C4-2B (cell line): ENCODE data around the gene RBM47.

Source experiments
- CTCF ChIP-seq: fragments of 450-650 bp; conservative IDR thresholded peaks from 2 replicates; pipeline ENCODE4 v1.5.1; 2017; ENCODE audit warnings: mild to moderate bottlenecking
- ZFX ChIP-seq: fragments of 450-650 bp; IDR thresholded peaks from 2 replicates; pipeline ENCODE4 v1.6.1; 2017

GRCh38 chr4:40544221-40544620 lies 85.4 kb downstream of the RBM47 start:
- TF ChIP-seq CTCF (no peak), ZFX (no peak)
